GM12864 (cell line): ENCODE results near the gene STPG1.

ENCODE experiments used
- DNase-seq: peaks from one replicate; pipeline ENCODE4 v3.0.0-alpha.2; 2011; ENCODE audit warnings: low read depth
- H3K4me3 ChIP-seq: 2 replicates; pipeline ENCODE4 v1.5.1; 2011; ENCODE audit warnings: mild to moderate bottlenecking, low read depth, low read length, control low read depth
- CTCF ChIP-seq: IDR thresholded peaks from 2 replicates; pipeline ENCODE4 v1.5.1; 2011; ENCODE audit warnings: low read depth, mild to moderate bottlenecking, moderate library complexity, low read length, control low read depth, inconsistent platforms; ENCODE audit errors: missing control alignments

STPG1 gene

DNA sequence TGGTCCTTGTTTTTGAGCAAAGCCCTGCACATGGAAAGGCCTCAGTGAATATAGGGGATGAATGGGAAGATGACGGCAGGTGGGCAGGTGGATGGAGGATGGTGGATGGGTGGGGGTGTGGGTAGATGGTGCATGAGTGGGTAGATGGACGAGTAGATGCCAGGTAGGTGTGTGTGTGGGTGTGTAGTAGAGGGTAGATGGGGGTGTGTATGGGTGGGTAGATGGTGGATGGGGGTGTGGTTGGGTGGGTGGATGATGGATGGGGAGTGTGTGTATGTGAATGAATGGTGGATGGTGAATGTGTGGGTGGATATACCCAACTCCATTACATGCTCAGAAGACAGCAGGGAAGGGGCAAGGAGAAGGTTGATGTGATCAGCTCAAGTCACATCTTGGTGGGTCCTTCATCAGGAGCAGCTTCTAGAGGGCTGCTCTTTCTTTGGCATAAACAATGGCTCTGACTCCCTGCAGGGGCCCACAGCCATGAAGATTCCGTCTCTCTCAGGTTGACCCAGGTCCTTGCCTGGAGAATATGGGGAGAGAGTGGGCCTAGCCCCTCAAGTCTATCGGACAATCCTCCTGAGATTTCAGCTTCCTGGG lies 60.2 kb downstream of the STPG1 start:
- DNase-seq, result no peak
- TF ChIP-seq CTCF, result no peak
- no peak overlapping the region for H3K4me3 ChIP-seq

GRCh38 chr1:24351918-24352627 lies 61.5 kb downstream of the STPG1 start:
- TF ChIP-seq CTCF, result no peak
- no peak overlapping the region for H3K4me3 ChIP-seq
- no peak for DNase-seq

GRCh38 chr1:24351247-24351646 lies 62.3 kb downstream of the STPG1 start:
- no peak for TF ChIP-seq CTCF
- no peak for DNase-seq

GRCh38 chr1:24349891-24350290 lies 63.7 kb downstream of the STPG1 start:
- no peak for DNase-seq
- no peak for TF ChIP-seq CTCF
- no peak overlapping the region for H3K4me3 ChIP-seq

More at GRCh38 chr1:24351247-24351646, 62.3 kb downstream of the STPG1 start:
- H3K4me3 ChIP-seq, result no peak overlapping the region

DNA sequence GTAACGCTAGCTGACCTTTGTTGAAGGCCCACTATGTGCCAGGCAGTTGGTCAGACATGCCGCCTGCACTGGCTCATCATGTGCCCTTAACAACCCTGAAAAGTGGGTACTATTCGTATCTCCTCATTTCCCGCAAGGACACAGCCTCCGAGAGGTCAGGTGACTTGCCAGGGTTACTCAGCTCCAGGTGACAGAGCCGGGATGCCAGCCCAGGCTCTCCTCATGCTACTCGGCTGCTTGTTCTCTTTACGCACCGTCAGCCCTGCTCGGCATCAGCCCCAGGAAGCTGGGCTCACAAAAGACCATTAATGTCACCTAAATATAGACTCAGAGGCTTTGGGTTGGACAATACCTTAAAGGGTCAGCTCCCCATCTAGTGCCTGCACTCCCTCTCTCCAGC lies 65.4 kb downstream of the STPG1 start:
- TF ChIP-seq CTCF, result no peak
- no peak for DNase-seq
- no peak overlapping the region for H3K4me3 ChIP-seq

DNA sequence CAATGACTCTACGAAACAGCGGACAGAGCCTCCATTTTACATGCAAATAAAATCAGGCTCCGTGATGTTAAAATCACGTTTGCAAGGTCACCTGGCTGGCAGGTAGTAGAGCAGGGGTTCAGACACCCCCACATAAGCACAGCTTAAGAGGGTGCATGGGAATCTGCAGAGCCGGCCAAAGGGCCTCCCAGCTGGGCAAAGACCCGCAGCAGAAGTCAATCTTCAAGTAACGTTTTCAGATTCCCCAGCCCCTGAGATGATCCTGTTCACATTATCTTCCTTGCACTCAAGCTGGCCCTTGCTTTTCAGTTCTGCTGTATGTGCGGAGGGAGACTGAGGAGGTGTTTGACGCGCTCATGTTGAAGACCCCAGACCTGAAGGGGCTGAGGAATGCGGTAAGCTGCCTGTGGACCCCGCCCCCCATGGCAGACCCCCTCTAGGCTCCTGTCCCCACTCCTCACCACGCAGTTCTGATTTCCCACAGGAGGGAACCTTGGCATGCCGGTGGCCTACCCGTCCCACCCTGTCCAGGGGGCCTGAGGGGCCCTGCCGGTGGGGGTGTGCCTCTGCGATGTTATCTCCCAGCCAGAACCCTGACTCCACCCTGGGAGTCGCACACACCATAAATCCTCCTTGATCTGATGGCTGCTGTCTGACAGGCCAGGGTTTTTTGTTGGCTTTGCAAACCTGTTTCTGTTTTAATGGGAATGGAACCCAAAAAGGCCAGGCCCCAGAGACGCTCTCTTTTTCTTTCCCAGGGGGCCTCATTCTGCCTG lies 66.2 kb downstream of the STPG1 start:
- TF ChIP-seq CTCF, result no peak
- DNase-seq, result no peak
- H3K4me3 ChIP-seq, result no peak overlapping the region
